Testis (tissue), 3 donors: ENCODE results near the gene UTF1. TPM values are rescaled to one million over a fixed set of nuclear protein-coding genes. Genes with fewer than 3 reads are reported as not detected.

ENCODE experiments used
- DNase-seq: peaks from one replicate; pipeline ENCODE4 v3.0.0-alpha.2; 2019
- H3K27ac ChIP-seq, 2 donors: fragments of 200-600 bp; sonication (generic); one replicate each; pipeline ENCODE4 v1.5.1; 2019
- H3K27me3 ChIP-seq: fragments of 200-600 bp; sonication (generic); one replicate; pipeline ENCODE4 v1.5.1; 2019
- H3K36me3 ChIP-seq: fragments of 200-600 bp; sonication (generic); one replicate; pipeline ENCODE4 v1.5.1; 2017; ENCODE audit warnings: low read depth; ENCODE audit errors: missing control alignments
- H3K4me1 ChIP-seq: fragments of 200-600 bp; sonication (generic); one replicate; pipeline ENCODE4 v1.5.1; 2019
- H3K4me3 ChIP-seq, 2 donors: fragments of 200-600 bp; sonication (generic); one replicate each; pipeline ENCODE4 v1.5.1; 2017 to 2019
- H3K9me3 ChIP-seq: fragments of 200-600 bp; sonication (generic); one replicate; pipeline ENCODE4 v1.5.1; 2017
- POLR2A ChIP-seq: fragments of 450-650 bp; IDR thresholded peaks from one replicate; pipeline ENCODE4 v1.6.1; 2017; ENCODE audit warnings: antibody characterized with exemption, mild to moderate bottlenecking, moderate library complexity
- WGBS, 2 donors: methylation state at CpG; one replicate each; pipeline ENCODE4 v1.1.5; 2018; 5-methylcytosine and 5-hydroxymethylcytosine counted together
- intact Hi-C: fragments of 100-400 bp; cut with DNase I; formaldehyde crosslinking; loops from one replicate; pipeline ENCODE4 v1.15.1; 2023; ENCODE audit warnings: low total_unique reads
- polyA plus RNA-seq: library from polyadenylated mRNA; stranded (reverse); fragments of 350-450 nt; fragmentation: Illumina TruSeq; extraction: RNeasy Lipid Tissue Mini Kit (QIAGEN cat#74804); gene quantifications from one replicate; pipeline ENCODE4 v1.2.3, GENCODE V29; 2014; ENCODE audit warnings: low read depth, low replicate concordance; ENCODE audit not compliant: insufficient read depth
- total RNA-seq, 2 donors: library from RNA; depleted of rRNA; stranded (reverse); fragments of >200 nt; gene quantifications; one replicate each; pipeline ENCODE4 v1.2.3, GENCODE V29; 2016
- TF ChIP-seq, protein P1 (sequence below), 3 experiments: fragments of 450-650 bp in 2 of 3; fragments of 200-600 bp in 1 of 3; sonication (generic) in 1 of 3; IDR thresholded peaks; one replicate each; pipeline ENCODE4 v1.5.1; 2016 to 2019; ENCODE audit warnings: antibody characterized with exemption in 3 of 3, mild to moderate bottlenecking in 2 of 3, moderate library complexity in 1 of 3

Gene UTF1
- total and polyA plus RNA-seq, 3 donors from 2014 or later: 5.3 to 18.6 (median 17.2) TPM

DNA sequence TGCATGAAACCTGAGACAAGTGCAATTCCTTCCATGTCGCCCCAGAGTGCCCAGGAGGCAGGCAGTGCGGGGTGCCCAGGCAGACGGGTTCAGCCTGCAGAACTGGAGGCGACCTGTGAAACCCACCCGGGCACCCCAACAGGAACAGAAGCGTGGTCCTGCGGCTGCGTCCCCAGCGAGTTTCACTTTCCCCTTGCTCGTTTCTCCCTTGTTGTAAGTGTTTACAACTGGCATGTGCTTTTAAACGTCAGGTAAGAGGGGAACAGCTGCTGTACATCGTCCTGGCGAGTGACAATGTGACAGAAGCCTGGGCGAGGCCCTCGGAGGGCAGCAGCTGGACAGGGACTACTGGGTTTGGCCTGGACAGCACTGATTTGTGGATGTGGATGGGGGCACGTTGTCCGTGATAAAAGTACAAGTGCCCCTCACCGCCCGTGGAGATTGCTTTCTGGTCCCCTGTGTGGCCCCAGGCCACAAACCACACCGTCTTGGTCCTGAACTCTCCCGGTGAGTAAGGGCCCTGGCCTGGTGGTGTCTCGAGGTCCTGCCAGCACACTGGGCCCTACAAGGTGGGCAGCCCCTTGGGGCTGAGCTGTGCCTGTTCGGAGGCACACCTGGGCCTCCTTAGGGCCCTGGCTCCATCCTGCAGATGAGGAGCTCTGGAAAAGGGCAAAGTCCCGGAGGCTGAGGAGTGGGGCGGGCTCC is 11.6 kb downstream of the UTF1 start:
- Histone ChIP-seq H3K27me3 (no peaks in the 10 kb centered on the region), H3K27ac (no peak overlapping the region), H3K4me3 (no peak overlapping the region), H3K36me3 (no peaks in the 10 kb centered on the region), H3K4me1 (peaks cover 6% of the 10 kb centered on the region), H3K9me3 (no peaks in the 10 kb centered on the region)
- no peak for DNase-seq
- TF ChIP-seq POLR2A: no peak
- TF ChIP-seq, protein P1, sequence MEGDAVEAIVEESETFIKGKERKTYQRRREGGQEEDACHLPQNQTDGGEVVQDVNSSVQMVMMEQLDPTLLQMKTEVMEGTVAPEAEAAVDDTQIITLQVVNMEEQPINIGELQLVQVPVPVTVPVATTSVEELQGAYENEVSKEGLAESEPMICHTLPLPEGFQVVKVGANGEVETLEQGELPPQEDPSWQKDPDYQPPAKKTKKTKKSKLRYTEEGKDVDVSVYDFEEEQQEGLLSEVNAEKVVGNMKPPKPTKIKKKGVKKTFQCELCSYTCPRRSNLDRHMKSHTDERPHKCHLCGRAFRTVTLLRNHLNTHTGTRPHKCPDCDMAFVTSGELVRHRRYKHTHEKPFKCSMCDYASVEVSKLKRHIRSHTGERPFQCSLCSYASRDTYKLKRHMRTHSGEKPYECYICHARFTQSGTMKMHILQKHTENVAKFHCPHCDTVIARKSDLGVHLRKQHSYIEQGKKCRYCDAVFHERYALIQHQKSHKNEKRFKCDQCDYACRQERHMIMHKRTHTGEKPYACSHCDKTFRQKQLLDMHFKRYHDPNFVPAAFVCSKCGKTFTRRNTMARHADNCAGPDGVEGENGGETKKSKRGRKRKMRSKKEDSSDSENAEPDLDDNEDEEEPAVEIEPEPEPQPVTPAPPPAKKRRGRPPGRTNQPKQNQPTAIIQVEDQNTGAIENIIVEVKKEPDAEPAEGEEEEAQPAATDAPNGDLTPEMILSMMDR (IDR thresholded peaks at IDR 0.05): no peak
- WGBS, 2 donors: 81 to 90% methylated on average over 15 to 25 of the region's 25 CpGs
- intact Hi-C loops: no loop called here

DNA sequence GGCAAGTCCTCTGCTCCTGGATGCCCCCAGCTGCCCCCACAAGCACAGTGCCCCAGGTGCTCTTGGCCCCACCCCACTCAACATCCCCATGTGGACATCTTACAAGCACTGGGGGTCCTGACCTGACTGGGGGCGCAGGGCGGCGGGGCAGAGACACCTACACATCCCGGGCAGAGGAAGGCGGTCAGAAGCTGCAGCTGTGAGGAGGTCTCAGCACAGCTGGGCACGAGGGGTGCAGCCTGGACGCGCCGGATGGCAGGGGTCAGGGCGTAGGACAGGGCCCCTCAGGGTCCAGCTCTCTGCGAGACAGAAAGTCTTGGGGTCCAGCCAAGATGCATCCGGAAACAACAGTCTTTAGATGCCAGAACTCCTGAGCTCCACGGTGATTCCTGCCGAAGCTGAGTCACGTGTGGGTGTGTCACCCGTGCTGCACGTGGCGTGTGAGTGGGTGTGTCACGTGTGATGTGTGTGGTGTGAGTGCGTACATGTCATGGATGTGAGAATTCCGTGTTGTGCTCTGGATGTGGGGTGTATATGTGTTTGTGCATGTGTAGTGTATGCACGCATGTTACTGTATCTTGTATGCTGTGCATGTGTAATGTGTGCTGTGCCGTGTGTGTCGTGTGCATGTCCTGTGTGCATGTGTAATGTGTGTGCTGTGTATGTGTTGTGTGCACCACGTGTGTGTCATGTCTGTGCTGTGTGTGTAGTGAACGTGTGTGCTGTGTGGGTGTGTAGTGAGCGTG is 12.8 kb downstream of the UTF1 start:
- no peak overlapping the region for H3K27ac ChIP-seq
- H3K4me1 ChIP-seq: no peaks in the 10 kb centered on the region
- no peaks in the 10 kb centered on the region for H3K27me3 ChIP-seq
- H3K4me3 ChIP-seq: no peak overlapping the region
- intact Hi-C loops: no loop called here
- no peaks in the 10 kb centered on the region for H3K9me3 ChIP-seq
- H3K36me3 ChIP-seq: no peaks in the 10 kb centered on the region
- WGBS, 2 donors: 64 to 82% methylated on average over 20 to 27 of the region's 27 CpGs
- no peak for TF ChIP-seq POLR2A
- TF ChIP-seq, protein P1 (IDR thresholded peaks at IDR 0.05): no peak
- no peak for DNase-seq

DNA sequence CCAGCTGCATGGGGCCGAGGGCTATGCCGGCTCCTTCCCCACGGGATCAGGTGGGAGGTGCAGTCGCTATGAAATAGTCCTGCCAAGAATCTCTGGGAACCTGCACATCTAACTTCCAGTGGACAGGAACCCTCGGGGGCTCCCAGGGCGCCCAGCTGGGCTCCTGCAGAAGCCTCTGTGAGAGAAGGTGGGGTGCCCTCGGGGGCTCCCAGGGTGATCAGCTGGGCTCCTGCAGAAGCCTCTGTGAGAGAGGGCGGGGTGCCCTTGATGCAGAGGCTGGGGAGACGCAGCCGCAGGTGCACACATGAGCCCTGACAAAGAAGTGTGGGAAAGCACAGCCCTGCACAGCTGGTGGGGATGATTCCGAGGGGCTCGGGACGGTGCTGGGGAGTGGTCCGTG is 13.6 kb downstream of the UTF1 start:
- H3K27ac ChIP-seq: no peak overlapping the region
- no peak overlapping the region for H3K4me3 ChIP-seq
- DNase-seq: no peak
- H3K9me3 ChIP-seq: no peaks in the 10 kb centered on the region
- H3K4me1 ChIP-seq: peaks cover 6% of the 10 kb centered on the region
- intact Hi-C loops: no loop called here
- no peaks in the 10 kb centered on the region for H3K27me3 ChIP-seq
- TF ChIP-seq, protein P1 (IDR thresholded peaks at IDR 0.05): no peak
- TF ChIP-seq POLR2A: no peak
- H3K36me3 ChIP-seq: no peaks in the 10 kb centered on the region
- 71% methylated on average over 10 to 14 of the region's 14 CpGs for WGBS, 2 donors

DNA sequence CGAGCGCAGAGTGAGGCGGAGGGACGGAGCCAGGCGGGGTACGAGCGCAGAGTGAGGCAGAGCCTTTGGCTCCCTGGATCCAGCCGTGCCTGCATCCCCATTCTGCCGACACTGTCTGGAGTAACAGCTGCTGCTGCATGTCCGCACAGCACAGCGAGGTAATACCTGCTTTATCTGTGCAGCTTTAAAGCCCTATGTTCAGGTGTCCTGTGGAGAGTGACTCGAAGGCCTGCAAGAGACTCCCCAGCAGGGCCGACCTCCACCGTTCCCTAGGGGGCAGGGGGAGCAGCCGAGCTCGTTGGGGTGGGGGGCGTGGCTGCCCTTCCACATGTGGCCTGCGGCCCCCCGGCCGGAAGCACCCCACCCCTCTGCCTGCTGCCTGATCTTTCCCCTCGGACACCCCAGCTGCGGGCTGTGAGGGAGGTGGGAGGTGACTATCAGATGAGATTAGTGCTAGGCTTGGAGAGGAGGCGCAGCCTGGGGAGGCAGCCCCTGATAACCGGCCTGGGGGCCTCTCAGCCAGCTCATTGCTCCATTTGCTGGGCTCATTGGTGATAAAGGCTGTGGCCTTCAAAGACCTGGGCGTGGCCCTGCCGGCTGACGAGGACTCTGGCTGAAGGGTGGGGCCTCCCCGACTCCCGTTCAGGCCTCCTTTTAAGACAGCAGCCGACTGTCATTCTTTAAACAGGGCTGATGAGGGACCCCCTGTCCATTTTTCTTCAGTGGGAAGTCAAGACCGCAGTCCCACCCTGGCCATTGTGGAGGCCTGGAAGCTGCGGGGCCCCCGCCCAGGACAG is 15.6 kb downstream of the UTF1 start:
- 68 to 89% methylated on average over 13 to 33 of the region's 33 CpGs for WGBS, 2 donors
- Histone ChIP-seq H3K27ac (no peak overlapping the region), H3K36me3 (no peaks in the 10 kb centered on the region), H3K9me3 (no peaks in the 10 kb centered on the region), H3K4me3 (peak overlapping the region in 1 of 2 donors; percentile 63), H3K27me3 (no peaks in the 10 kb centered on the region), H3K4me1 (peaks cover 24% of the 10 kb centered on the region)
- no peak for TF ChIP-seq POLR2A
- TF ChIP-seq, protein P1 (IDR thresholded peaks at IDR 0.05): no peak
- peak; percentile 95 for DNase-seq
- intact Hi-C loops: no loop called here
